Stimulated activated CD8-positive, alpha-beta memory T cell treated with anti-CD3 and anti-CD28 coated beads, Interleukin-12 subunit alpha, Interleukin-12 subunit beta, amount 100 ng/mL, for 4 hours (primary cell): ENCODE results near the gene UBD.

Experiments
- DNase-seq: peaks from one replicate; pipeline ENCODE4 v3.0.0-alpha.2; 2020; ENCODE audit warnings: low read depth

Gene UBD

DNA sequence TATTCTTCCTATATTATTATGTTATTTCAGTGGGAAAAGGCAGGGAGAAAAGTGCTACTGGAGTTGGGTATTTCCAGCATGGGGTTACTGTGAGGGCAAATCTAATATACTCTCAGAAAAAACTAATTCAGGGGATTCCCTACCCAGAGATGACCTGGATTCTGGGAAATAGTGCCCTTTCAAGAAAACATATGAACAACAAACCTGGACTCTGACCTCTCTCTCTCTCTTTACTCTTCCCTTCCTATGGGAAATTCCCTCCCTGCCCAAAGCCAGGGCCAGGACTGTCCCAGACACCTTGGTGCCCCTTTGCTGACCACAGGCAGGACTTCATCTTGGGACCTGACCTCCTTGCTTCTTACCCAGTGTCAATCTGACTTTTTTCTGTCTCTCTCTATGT lies 1.6 kb upstream of the UBD start:
- DNase-seq = no peak

DNA sequence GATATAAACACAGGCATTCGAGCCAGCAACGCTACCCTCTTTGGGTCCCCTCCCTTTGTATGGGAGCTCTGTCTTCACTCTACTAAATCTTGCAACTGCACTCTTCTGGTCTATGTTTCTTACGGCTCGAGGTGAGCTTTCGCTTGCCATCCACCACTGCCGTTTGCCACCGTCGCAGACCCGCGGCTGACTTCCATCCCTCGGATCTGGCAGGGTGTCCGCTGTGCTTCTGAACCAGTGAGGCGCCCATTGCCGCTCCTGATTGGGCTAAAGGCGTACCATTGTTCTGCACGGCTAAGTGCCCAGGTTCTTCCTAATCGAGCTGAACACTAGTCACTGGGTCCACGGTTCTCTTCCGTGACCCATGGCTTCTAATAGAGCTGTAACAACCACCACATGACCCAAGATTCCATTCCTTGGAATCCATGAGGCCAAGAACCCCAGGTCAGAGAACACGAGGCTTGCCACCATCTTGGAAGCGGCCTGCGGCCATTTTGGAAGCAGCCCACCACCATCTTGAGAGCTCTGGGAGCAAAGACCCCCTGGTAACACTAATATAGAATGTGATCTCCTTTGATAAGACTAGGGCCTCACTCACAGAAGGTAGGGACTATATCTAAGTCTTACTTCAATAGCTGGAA lies 973 bp downstream of the UBD start:
- DNase-seq = no peak

DNA sequence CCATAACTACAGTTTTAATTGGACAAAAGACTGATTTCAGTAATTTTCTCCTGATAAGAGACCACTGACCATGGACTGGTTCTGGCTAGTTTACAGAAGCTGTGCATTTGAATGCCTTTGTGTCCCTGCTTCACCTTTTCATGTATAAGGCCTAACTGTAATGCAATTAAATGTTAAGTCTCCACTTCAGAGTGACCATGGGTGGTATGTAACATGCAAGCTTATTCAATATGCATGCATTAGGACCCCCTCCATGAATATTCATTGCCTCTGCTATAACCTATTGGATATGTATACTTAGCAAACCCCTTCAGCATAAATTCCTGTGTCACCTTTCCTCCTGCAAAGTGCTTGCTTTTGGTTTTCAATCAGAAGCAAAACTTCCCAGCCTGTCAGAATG lies 2.2 kb downstream of the UBD start:
- no peak for DNase-seq

DNA sequence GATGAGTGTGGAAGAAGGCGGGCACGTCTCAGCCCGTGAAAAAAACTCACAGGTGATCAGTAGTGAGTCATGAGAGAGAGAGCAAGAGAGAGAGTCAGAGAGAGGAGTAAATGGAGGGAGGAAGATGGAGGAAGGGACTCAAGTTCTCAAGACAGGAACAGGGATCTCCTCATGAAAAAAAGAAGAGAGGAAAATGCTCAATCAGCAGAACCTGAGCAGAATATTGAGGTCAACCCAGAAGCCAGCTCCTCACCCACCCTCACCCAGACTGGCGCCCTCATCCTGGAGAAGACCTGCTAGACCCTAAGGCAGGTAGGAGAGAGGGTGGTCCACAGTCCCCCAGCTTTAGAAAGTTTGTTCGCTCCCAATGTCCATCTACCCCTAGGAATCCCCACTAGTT lies 4.8 kb downstream of the UBD start:
- DNase-seq = no peak

DNA sequence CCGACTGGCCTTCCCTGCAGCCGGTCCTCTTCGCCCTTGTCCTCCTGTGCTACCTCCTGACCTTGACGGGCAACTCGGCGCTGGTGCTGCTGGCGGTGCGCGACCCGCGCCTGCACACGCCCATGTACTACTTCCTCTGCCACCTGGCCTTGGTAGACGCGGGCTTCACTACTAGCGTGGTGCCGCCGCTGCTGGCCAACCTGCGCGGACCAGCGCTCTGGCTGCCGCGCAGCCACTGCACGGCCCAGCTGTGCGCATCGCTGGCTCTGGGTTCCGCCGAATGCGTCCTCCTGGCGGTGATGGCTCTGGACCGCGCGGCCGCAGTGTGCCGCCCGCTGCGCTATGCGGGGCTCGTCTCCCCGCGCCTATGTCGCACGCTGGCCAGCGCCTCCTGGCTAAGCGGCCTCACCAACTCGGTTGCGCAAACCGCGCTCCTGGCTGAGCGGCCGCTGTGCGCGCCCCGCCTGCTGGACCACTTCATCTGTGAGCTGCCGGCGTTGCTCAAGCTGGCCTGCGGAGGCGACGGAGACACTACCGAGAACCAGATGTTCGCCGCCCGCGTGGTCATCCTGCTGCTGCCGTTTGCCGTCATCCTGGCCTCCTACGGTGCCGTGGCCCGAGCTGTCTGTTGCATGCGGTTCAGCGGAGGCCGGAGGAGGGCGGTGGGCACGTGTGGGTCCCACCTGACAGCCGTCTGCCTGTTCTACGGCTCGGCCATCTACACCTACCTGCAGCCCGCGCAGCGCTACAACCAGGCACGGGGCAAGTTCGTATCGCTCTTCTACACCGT lies 6.1 kb downstream of the UBD start:
- DNase-seq = no peak

DNA sequence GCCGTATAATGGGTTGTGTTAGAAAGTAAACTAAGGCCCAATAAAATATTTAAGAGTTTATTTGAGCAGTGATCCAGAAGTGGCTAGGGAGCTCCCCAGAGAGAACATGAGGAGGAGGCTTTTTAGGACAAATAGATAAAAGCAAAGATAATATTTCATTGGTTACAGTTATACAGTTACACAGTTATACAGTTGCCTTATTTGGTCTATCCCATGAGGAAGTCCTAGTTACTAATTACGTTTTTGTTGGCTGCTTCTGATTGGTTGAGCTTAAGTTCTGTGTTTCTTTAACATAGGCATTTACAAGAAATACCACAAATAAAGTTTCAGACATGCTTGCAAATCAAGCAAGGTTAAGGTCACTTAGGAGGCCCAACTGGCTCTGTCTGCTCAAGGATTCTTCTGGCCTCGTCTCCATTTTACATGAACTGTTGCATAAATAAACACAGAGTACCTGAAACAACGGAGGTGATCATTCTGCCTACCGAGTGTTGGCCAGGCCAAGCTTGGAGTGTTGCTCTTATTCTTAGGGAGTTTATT lies 7.0 kb downstream of the UBD start:
- no peak for DNase-seq

DNA sequence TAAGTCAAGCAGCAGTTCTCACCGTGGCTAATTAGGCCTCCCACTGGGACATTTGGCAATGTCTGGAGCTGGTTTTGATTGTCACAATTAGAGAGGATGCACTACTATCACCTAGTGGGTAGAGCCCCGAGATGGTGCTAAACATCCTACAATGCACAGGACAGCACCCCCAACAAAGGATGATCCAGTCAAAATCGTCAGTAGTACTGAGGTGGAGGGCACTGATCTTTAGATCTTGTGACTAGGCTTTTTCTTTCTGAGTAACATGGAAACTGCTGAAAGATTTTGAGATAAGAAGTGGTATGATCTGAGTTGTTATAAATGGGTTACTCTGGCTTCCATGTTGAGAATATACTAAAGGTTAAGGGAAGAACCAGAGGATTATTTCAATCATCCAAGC lies 12.0 kb downstream of the UBD start:
- DNase-seq = no peak

DNA sequence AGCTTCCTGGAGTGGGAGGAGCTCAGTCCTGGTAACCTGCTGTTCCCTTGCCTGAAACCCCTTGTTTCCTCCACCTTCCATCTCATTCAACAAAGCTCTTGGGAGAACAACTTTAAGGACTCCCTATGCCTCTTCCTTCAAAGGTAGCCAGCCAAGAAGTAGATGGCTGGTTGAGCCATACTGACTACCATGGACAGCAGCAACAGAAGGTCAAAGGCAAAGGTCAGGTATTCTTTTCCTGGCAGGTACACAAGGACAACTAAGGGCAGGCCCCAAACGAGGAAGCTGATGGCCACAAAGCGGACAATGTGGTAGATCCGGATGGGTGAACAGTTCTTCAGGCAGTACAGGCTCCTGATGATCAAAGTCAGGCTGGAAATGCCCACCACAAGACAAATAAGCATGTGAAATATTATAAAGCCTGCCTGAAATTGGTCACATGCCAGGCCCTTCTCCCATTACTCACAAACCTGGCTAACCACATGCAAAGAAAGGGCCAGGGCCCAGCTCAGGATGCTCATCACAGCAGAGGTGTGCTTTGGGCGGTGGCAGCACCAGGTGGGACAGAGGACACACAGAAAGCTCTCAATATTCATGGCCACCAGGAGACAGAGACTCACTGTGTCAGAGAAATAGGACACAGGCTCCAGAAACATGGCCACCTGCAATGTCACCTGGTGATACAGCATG lies 21.7 kb downstream of the UBD start:
- no peak for DNase-seq

DNA sequence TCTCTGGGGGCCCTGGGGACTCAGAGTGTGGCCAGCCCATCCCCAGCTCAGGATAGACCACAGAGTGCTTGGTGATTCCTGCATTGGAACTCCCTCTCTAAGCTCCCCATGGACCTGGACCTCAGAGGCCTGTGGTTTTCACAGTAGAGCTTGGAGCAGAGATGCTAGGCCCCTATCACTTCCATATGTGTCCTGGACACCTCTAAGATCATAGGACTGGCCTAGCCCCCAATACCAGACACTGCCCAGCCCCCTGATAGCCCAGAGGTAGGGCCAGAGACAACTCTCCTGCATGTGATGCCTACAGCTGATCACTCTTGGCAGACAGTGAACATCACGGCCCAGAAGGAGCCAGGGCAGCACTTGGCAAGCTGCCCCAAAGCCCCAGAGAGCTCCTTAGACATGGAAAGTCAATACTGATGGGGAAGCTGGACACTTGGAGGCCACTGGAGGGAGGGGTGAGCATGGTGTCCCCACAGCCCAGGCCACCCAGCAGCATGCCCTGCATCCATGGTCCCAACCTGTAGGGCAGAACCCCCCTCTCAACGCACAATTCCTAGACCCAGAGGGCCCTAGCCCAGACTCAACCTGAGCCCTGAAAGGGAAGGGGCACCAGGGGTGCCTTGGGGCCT lies 27.1 kb downstream of the UBD start:
- no peak for DNase-seq

DNA sequence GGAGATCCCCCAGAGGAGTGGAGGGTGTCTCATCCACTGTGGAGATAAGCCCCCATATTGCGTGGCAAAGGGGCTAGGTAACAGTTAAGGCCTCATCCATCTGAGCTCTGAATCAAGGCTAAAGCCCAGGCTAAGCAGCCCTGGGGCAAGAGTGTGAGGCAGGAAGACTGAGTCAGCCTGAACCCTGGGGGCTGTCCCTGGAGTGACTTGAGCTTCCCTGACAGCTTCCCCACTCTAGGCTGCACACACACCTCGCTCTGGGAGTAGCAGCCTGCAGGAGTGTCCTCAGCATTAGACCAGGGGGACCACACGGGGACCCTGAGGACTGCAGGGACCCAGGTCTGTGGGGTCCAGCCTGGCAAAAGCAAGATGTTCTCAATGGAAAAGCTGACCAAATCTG lies 27.9 kb downstream of the UBD start:
- DNase-seq = no peak

DNA sequence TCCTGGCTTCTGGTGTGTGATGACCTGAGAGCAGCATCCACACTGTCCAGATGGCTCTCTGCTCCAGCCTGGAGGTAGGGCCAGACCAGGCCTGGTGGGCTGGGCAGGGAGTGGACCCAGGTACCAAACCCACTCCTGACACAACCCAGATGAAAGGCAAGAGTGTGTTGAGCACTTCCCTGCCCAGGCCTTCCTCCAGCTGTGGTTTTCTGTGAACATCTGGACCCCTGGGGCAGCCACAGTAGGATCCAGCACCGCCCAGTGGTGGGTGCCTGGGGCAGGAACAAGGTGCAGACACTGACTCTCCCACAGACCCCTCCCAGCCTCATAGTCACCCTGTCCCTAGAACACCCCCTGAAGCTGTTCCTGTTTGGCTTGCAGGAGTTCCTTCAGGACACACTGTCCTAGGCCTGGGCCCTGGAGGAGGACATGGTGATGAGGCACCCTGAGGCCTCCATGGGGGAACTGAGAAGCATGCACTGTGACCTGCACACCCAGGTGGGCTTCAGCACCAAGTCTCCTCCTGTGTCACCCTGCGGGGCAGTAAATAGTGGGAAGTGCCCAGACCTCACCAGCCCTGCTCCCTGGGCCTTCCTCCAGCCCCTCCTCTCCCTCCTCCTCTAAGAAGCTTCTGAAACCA lies 28.7 kb downstream of the UBD start:
- DNase-seq = no peak

DNA sequence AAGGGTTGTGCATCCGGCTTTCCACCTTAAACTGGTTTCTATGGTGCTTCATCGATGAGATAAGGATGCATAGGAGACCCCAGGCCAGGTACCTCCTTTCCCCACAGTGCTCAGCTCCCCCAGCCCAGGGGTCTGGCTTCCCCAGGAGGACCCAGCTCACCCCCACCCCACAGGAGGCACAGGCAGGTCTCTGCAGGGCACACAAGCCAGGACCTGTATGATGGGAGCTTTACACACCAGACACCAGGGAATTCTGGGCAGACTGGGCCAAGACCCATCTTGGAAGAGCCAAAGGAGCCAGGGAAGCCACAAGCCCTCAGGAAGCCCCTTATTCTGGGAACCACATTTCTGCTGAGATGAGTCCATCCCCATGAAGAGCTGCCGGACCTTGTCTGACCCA lies 29.6 kb downstream of the UBD start:
- DNase-seq = no peak

DNA sequence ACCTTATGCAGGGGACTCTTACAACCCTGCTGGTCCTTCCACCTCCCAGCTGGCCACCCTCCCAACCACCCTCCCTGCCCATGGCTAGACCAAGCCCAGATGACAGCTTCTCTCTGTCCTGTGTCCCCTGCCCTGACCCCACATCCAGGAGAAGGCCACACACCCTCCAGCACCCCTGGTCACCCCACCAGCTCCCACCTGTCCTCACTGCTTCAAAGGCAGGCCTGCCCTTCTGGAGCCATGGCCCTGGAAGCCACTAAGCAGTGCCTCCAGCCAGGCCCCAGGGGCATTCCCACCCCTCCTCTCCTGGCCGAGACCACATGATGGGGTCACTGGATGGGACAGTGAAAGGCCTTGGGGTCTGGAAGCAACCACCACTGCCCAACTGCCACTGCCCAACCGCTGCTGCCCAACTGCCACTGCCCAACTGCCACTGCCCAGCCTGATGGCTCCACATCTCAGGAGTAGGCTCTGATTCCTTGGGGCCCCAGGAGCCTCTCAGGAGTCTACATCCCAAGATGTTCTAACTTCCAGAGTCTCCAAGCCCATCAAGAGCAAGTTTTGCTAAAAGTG lies 30.5 kb downstream of the UBD start:
- DNase-seq = no peak

DNA sequence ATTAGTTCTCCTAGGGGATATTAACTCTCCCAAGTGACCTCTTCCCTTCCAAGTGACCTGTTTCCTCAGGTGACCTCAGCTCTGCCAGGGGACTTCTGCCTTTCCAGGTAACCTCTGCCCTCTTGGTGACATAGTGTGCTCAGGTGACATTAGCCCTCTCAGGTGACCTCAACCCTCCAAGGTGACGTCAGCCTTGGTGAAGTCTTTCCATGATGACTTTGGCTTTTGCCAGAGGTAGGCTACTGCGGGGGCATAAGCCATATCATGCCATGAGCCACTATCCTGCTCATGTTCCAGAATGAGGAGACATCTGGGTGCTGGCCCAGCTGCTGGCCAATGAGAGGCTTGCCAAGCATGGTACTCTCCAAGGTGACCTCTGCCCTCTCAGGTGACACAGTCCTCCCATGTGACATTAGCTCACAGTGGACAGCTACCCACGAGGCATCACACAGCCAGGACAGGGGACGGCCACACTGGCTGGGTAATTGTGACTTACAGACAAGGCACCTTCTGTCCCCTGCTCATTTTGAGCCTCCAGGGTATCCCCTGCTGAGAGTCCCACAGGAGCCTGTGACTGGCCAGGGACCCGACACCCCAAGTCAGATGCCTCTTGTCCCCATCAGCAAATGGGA lies 31.1 kb downstream of the UBD start:
- no peak for DNase-seq

DNA sequence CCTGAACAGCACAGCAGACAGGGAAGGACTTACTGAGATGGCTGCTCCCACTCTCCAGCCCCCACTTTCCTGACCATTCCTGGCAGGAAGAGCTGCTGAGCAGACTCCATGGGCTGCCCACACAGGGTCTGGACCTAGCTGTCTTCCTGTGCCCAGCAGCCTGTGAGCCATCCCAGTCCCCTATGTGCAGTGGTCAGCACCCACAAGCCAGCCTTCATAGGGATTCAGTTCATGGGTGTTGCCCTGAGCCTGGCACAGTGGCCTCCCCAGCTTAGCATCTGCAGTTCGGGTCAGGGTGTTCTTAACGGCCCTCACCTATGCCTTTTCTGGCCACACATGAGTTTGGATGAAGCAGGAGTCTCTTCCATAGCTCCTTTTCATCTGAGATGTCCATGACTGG lies 32.0 kb downstream of the UBD start:
- no peak for DNase-seq

DNA sequence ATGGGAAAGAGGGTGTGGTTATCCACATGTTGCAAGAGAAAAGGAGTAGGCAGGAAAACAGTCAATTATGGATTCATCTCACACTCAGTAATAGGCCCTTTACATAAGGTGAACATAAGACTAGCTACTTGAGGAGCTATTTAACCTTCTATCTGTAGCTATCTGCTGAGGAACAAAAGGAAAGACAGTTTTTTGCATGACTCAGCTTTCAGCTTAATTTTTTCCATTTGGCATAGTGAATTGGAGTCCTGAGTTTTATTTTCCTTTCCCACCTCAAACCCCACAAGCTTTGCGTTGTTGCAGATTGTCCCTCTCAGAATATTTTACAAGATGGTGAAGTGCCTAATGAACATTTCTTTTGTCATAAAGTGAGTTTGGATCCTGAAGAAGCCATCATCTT lies 32.4 kb downstream of the UBD start:
- no peak for DNase-seq

DNA sequence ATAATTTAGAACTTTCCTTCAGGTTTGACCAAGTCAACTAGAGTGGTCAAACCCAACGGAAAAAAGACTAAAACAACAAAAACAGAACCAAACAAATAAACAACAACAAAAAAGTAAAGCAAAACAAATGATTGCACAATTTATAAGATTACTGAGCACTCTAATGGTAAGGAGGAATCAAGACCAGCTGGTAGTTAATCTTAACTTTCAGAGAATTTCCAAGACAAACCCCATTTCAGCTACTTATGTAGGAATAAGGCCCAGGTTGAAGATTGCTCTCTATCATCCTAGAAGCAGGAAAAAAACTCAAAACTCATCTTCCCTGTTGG lies 34.3 kb downstream of the UBD start:
- DNase-seq = no peak

DNA sequence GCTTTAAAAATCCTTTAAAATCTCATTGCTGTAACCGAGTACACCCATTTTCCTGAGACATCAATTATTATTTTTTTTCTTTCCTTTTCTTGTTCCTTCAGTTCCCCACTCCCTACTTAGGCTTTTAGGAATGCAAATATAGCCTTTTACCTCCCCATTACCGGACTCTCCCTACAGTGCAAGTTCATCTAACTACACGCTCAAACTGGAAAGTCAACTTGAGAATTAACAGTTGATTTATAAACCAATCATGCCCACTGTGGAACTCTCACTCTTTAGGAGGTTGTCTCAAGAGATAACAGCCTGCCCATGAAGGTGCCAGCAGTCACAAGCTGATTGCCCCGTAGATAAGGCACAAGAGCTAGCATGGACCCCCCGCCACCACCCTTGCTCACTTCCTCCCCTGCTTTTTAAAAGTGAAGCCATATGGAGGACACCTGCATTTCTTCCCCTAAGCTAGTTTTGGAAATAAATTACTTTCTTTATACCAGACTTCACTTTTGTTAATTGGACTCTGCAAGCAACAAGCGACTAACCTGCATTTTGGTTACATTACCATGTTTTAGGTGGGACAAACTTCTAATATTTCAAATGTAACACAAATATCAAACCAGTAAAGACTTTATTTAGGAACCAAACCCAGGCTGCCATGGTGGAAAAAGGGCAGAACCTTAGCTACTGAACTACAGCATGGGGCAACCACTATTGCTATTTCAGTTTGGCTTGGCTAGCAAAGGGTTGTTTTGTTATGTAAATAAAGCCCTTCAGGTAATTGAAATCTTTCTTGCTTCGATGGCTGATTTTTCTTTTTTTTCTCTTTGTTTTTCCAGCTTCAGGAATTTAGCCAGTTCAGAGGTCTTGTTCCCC lies 34.9 kb downstream of the UBD start:
- DNase-seq = no peak

DNA sequence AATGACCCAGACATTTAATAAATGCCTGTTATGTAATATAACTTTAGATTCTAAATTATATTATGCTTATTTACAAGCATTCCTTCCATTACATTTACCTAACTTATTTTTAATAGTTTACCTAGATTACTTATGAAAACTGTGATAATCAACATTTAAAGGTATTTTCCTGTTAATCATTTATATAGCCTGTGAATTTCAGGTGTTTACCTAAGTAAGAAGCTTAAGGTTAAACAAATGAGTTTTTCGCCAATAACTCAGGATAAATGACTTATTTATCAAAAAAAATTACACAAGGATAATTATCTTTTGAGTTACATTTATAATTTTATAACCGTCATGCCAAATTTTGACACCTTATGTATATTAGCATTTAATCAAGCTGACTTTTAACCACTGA lies 35.5 kb downstream of the UBD start:
- no peak for DNase-seq

DNA sequence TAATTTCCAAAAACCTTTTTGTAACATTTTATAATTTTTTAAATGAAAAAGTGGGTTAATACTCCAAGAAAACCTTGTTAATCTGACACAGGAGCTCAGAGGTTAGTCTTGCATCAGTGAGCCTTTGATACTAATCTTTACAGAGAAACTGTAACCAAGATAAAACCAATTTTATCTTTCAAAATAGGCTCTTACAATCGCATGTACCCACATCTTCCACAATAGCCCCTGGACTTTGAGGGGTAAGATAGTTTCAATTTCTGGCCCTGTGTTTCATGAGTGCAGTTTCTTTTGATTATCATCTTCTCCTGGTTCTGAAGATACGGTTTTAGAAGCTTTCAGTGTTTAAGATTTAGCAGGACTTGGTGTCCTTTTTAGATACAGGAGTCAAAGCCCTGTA lies 37.3 kb downstream of the UBD start:
- DNase-seq = no peak
